Stimulated activated CD4-positive, alpha-beta T cell treated with anti-CD3 and anti-CD28 coated beads, Interleukin-2, amount 100 ng/mL, for 4 hours (primary cell): ENCODE results near the gene ATF3.

Experiments used
- DNase-seq: peaks from one replicate; pipeline ENCODE4 v3.0.0-alpha.2; 2020; ENCODE audit warnings: low read depth

Gene ATF3

GRCh38 chr1:212608959-212609700 is 569 bp downstream of the ATF3 start:
- peak; percentile 25 for DNase-seq

- DNase-seq: no peak
Observed at GRCh38 chr1:212609701-212610574, 1.4 kb downstream of the ATF3 start.

GRCh38 chr1:212610575-212610967 is 2.0 kb downstream of the ATF3 start:
- DNase-seq: no peak

- DNase-seq: no peak
Observed at GRCh38 chr1:212611000-212611948, 2.7 kb downstream of the ATF3 start.

GRCh38 chr1:212612041-212612961 is 3.7 kb downstream of the ATF3 start:
- no peak for DNase-seq

- DNase-seq: no peak
Observed at GRCh38 chr1:212613440-212614335, 5.1 kb downstream of the ATF3 start.

- no peak for DNase-seq
Observed at GRCh38 chr1:212614453-212615200, 6.1 kb downstream of the ATF3 start.

- no peak for DNase-seq
Observed at GRCh38 chr1:212615201-212615470, 6.6 kb downstream of the ATF3 start.

GRCh38 chr1:212618466-212619210 is 10.1 kb downstream of the ATF3 start:
- no peak for DNase-seq

GRCh38 chr1:212620293-212620692 is 11.7 kb downstream of the ATF3 start:
- DNase-seq: no peak

GRCh38 chr1:212621043-212621948 is 12.7 kb downstream of the ATF3 start:
- no peak for DNase-seq

- DNase-seq: no peak
Observed at GRCh38 chr1:212621949-212622305, 13.4 kb downstream of the ATF3 start.

- no peak for DNase-seq
Observed at GRCh38 chr1:212622467-212622866, 13.9 kb downstream of the ATF3 start.

- DNase-seq: no peak
Observed at GRCh38 chr1:212622906-212623305, 14.3 kb downstream of the ATF3 start.

- DNase-seq: no peak
Observed at GRCh38 chr1:212623603-212624002, 15.0 kb downstream of the ATF3 start.

- DNase-seq: no peak
Observed at GRCh38 chr1:212624976-212625501, 16.5 kb downstream of the ATF3 start.

- no peak for DNase-seq
Observed at GRCh38 chr1:212625781-212626450, 17.4 kb downstream of the ATF3 start.
